ENCODE results near the gene IL3RA. TPM values are rescaled to one million over a fixed set of nuclear protein-coding genes. Genes with fewer than 3 reads are reported as not detected.

The IL3RA gene
- total RNA-seq, 2 donors from 2014 or later: 2.4 to 3.2 TPM

DNA sequence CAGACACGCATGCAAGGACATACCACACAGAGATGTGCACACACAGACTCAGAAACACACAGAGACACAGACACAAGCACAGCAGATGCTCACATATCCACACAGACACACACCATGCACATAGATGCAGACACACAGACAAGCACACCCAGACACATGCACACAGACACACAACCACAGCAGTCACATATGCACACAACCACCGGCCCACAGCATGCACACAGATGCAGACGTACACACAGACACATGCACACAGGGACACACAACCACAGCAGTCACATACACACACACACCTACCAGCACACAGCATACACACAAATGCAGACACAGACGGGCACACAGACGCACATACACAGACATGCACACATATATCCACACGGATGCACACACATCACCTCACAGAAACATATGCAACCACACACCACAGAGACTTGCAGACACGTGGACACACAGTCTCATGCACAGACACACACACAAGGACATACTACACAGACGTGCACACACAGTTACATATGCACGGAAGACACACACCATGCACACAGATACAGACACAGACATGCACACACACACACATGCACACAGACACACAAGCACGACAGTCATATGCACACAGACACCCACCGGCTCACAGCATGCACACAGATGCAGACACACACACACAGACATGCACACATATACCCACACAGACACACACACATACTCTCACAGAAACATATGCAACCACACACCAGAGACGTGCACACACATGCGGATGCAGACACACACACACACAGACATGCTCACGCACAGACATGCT is 80.6 kb downstream of the IL3RA start:
- peaks cover 39% of the 10 kb centered on the region for H3K36me3 ChIP-seq
- peaks cover 0 to 11% of the 10 kb centered on the region in 2 donors for H3K9me3 ChIP-seq
- TF ChIP-seq, protein P1, sequence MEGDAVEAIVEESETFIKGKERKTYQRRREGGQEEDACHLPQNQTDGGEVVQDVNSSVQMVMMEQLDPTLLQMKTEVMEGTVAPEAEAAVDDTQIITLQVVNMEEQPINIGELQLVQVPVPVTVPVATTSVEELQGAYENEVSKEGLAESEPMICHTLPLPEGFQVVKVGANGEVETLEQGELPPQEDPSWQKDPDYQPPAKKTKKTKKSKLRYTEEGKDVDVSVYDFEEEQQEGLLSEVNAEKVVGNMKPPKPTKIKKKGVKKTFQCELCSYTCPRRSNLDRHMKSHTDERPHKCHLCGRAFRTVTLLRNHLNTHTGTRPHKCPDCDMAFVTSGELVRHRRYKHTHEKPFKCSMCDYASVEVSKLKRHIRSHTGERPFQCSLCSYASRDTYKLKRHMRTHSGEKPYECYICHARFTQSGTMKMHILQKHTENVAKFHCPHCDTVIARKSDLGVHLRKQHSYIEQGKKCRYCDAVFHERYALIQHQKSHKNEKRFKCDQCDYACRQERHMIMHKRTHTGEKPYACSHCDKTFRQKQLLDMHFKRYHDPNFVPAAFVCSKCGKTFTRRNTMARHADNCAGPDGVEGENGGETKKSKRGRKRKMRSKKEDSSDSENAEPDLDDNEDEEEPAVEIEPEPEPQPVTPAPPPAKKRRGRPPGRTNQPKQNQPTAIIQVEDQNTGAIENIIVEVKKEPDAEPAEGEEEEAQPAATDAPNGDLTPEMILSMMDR (IDR thresholded peaks at IDR 0.05): no peak
- H3K4me3 ChIP-seq: no peak overlapping the region
- no peaks in the 10 kb centered on the region for H3K27me3 ChIP-seq
- H3K27ac ChIP-seq: no peak overlapping the region
- no peak for DNase-seq (ENCODE audit: low spot score)
- no peaks in the 10 kb centered on the region for H3K4me1 ChIP-seq

DNA sequence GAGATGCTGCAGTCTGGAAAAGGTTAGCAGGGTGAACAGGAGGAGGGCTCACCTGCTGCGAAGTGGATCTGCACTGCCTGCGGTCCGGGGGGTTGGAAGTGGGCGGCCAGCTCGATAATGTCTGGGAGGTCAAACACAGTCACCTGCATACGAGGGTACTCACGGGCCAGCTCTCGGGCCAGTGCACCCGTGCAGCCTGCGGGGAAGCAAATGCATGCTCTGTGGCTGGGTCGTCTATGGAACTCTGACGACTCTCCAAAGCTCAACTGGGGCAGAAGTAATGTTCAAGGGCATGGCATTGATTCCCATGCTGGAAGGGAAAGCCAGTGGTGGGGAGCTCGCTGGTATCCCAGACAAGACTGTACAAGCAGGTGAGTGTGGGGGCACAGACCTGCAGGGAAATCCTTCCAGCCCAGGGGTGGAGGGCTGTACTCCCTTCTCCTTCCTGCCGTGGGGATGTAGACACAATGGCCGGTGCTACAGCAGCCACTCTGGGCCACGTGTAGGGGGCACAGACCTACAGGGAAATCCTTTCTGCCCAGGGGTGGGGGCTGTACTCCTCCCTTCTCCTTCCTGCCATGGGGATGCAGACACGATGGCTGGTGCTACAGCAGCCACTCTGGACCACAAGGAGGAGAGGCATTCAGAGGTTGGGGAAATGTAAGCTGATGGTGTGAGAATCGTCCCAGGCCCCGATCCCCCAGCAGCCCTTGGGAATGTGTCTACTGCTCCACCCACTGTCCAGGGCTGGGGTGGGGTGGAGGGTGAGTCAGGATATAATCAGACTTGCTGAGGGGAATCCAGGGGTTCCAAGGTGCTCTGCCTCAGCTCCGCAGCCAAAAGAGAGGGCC is 81.6 kb downstream of the IL3RA start:
- TF ChIP-seq, protein P1 (IDR thresholded peaks at IDR 0.05): no peak
- Histone ChIP-seq H3K36me3 (peaks cover 40% of the 10 kb centered on the region), H3K9me3 (peaks cover 0 to 21% of the 10 kb centered on the region in 2 donors), H3K27ac (no peak overlapping the region), H3K27me3 (no peaks in the 10 kb centered on the region), H3K4me3 (no peak overlapping the region), H3K4me1 (no peaks in the 10 kb centered on the region)
- DNase-seq (ENCODE audit: low spot score): no peak

DNA sequence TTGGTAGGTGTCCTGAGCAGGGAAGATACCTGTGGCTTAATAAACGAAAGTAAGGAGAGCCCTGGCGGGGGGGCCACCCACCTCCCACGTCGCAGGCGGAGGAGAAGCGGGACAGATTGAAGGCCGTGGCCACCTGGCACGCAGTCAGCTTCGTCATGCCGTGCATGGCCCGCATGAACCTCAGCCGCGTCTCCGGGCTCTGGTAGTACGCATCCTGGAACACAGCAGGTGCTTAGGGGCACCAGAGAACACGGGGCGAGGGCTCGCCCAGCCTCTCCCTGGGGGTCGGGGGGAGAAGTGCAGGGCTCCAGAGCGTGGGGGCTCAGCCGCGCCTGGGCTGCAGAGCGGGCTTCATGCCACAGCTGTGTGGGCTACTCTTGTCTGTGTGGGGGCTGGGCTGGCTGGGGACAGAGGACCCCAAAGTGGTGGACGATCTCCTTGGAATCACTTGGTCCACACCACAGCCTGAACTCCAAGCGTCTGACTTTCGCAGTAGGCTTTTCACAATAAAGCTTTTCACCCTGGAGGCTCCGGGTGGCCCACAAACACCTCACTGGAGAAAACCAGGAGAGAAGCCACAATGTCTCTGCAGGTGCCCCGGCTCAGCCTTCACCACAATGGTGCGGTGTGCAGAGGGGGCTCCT is 82.4 kb downstream of the IL3RA start:
- DNase-seq (ENCODE audit: low spot score): no peak
- peaks cover 41% of the 10 kb centered on the region for H3K36me3 ChIP-seq
- TF ChIP-seq, protein P1 (IDR thresholded peaks at IDR 0.05): no peak
- H3K9me3 ChIP-seq: peaks cover 0 to 22% of the 10 kb centered on the region in 2 donors
- no peaks in the 10 kb centered on the region for H3K4me1 ChIP-seq
- H3K27me3 ChIP-seq: no peaks in the 10 kb centered on the region
- no peak overlapping the region for H3K27ac ChIP-seq
- no peak overlapping the region for H3K4me3 ChIP-seq

DNA sequence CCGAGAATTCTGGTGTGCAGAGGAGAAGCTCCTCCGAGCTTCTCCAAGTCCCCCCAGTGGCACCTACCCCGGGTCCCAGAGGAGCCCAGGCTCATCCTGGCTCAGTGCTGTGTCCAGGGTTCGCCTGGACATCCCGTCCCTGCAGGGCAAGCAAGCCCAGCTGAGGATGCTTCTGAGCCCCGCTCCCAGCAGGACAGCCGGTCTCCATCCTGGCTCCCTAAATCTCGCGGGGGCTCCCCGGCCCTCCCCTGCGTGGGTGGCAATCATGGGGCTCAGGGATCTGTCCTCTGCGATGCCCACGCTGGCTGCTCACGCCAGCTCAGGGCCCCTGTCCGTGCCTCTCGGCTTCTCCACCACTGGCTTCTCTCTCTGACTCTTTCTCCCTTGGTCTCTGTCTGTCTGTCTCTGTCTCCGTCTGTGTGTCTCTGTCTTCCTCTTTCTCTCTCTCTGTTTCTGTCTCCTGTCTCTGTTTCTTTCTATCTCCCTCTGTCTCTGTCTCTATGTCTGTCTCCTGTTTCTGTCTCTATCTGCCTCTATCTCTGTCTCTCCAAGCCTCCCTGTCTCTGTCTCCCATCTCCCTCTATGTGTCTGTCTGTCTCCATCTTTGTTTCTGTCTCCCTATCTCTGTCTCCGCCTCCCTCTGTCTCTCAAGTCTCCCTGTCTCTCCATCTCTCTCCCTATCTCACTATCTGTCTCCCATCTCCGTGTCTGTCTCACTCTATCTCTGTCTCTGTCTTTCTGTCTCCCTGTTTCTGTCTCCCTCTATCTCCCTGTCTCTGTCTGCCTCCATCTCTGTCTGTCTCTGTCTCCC is 83.2 kb downstream of the IL3RA start:
- H3K36me3 ChIP-seq: peaks cover 41% of the 10 kb centered on the region
- DNase-seq (ENCODE audit: low spot score): no peak
- peaks cover 0 to 22% of the 10 kb centered on the region in 2 donors for H3K9me3 ChIP-seq
- H3K4me1 ChIP-seq: no peaks in the 10 kb centered on the region
- H3K4me3 ChIP-seq: no peak overlapping the region
- TF ChIP-seq, protein P1 (IDR thresholded peaks at IDR 0.05): no peak
- no peaks in the 10 kb centered on the region for H3K27me3 ChIP-seq
- no peak overlapping the region for H3K27ac ChIP-seq

DNA sequence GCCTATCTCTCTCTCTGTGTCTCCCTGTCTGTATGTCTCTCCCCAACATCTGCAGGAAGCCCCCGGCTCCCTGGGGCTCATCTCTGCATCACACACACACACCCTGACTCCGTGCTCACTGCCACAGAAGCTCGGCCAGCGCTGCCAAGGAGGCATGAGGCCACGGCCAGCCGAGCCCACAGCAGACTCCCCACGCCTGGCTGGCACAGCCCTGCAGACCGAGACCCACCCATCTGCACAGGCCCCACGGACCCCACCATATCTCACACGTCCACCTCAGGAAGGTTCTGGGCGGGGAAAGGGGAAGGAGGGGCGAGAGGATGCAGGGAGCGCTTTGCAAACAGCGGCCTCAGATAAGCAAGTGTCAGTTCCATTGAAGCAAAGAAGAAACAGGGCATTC is 83.8 kb downstream of the IL3RA start:
- Histone ChIP-seq H3K4me3 (no peak overlapping the region), H3K27ac (no peak overlapping the region), H3K36me3 (peaks cover 46% of the 10 kb centered on the region), H3K27me3 (no peaks in the 10 kb centered on the region), H3K4me1 (no peaks in the 10 kb centered on the region), H3K9me3 (peaks cover 0 to 22% of the 10 kb centered on the region in 2 donors)
- TF ChIP-seq, protein P1 (IDR thresholded peaks at IDR 0.05): no peak
- DNase-seq (ENCODE audit: low spot score): no peak
